Fibroblast of lung (primary cell): ENCODE measurements around the gene COQ4. TPM values are rescaled to one million over a fixed set of nuclear protein-coding genes. Genes with fewer than 3 reads are reported as not detected.

Source experiments
- DNase-seq, 2 donors: peaks; one replicate each; pipeline versions ENCODE4 v3.0.0 to v3.0.0-alpha.2; 2010; ENCODE audit warnings: low read depth in 2 of 2
- H2AFZ ChIP-seq: 2 replicates; pipeline ENCODE4 v1.5.1; 2012; ENCODE audit warnings: low read length, control low read depth, inconsistent platforms
- H3K27ac ChIP-seq: 2 replicates; pipeline ENCODE4 v1.5.1; 2011; ENCODE audit warnings: low read length, control low read depth; ENCODE audit not compliant: insufficient read depth
- H3K27me3 ChIP-seq: 2 replicates; pipeline ENCODE4 v1.5.1; 2011; ENCODE audit warnings: mild to moderate bottlenecking, low read length; ENCODE audit not compliant: control insufficient read depth, insufficient read depth
- H3K36me3 ChIP-seq: 2 replicates; pipeline ENCODE4 v1.5.1; 2011; ENCODE audit warnings: low read length; ENCODE audit not compliant: control insufficient read depth, insufficient read depth
- H3K4me1 ChIP-seq: 2 replicates; pipeline ENCODE4 v1.5.1; 2011; ENCODE audit warnings: low read length; ENCODE audit not compliant: control insufficient read depth, insufficient read depth; ENCODE audit errors: extremely low read depth
- H3K4me2 ChIP-seq: 2 replicates; pipeline ENCODE4 v1.5.1; 2011; ENCODE audit warnings: low read length, control low read depth; ENCODE audit not compliant: insufficient read depth; ENCODE audit errors: extremely low read depth
- H3K4me3 ChIP-seq, 4 experiments: fragments of 200-600 bp in 1 of 4; sonication (generic) in 1 of 4; replicated peaks in 1 of 4; 2 replicates each; pipeline ENCODE4 v1.5.1; 2011 to 2016; ENCODE audit warnings: low read length in 4 of 4, low read depth in 3 of 4, mild to moderate bottlenecking in 3 of 4, control low read depth in 2 of 4, inconsistent platforms in 1 of 4, mixed read lengths in 1 of 4; ENCODE audit not compliant: insufficient read depth in 1 of 4; ENCODE audit errors: control extremely low read depth in 1 of 4
- H3K79me2 ChIP-seq: 2 replicates; pipeline ENCODE4 v1.5.1; 2012; ENCODE audit warnings: mild to moderate bottlenecking, low read length, inconsistent platforms; ENCODE audit not compliant: control insufficient read depth, insufficient read depth
- H3K9ac ChIP-seq: 2 replicates; pipeline ENCODE4 v1.5.1; 2011; ENCODE audit warnings: mild to moderate bottlenecking, low read length, control low read depth; ENCODE audit not compliant: insufficient read depth
- H3K9me3 ChIP-seq: 2 replicates; pipeline ENCODE4 v1.5.1; 2012; ENCODE audit warnings: low read depth, low read length; ENCODE audit not compliant: control insufficient read depth, insufficient read depth
- H4K20me1 ChIP-seq: 2 replicates; pipeline ENCODE4 v1.5.1; 2011; ENCODE audit warnings: low read length; ENCODE audit not compliant: control insufficient read depth, insufficient read depth; ENCODE audit errors: extremely low read depth
- CTCF ChIP-seq, 2 donors: IDR thresholded peaks in 1 of 2; conservative IDR thresholded peaks in 1 of 2; 1 replicate in 1 of 2; 2 replicates in 1 of 2; pipeline ENCODE4 v1.5.1; 2011 to 2012; ENCODE audit warnings: low read length in 2 of 2, control low read depth in 1 of 2, inconsistent platforms in 1 of 2, low read depth in 1 of 2, mild to moderate bottlenecking in 1 of 2
- EZH2 ChIP-seq: IDR thresholded peaks from 2 replicates; pipeline ENCODE4 v1.5.1; 2012; ENCODE audit warnings: low read length, control low read depth, mild to moderate bottlenecking; ENCODE audit errors: missing control alignments
- polyA plus RNA-seq, 2 donors: library from polyadenylated mRNA; depleted of rRNA in 1 of 2; stranded (reverse) in 1 of 2; unstranded in 1 of 2; fragments of >200 nt; gene quantifications; 2 replicates each; pipeline ENCODE4 v1.2.1, GENCODE V29; 2011 to 2012; ENCODE audit warnings: missing spikeins in 1 of 2
- total RNA-seq: library from RNA; depleted of rRNA; stranded (reverse); fragments of >200 nt; gene quantifications from 2 replicates; pipeline ENCODE4 v1.2.1, GENCODE V29; 2014

Gene COQ4
- total and polyA plus RNA-seq, 2 donors (not counting 1 experiment from before 2014, with no cell fraction given), result 11.2 to 18.7 TPM

GRCh38 chr9:128292009-128292408 lies 30.6 kb upstream of the COQ4 start:
- Histone ChIP-seq H3K4me2 (no peak overlapping the region), H3K27me3 (no peaks in the 10 kb centered on the region), H3K27ac (no peak overlapping the region), H4K20me1 (no peaks in the 10 kb centered on the region), H3K4me3 (no peak overlapping the region), H2AFZ (no peak overlapping the region), H3K79me2 (no peaks in the 10 kb centered on the region), H3K4me1 (peaks cover 6% of the 10 kb centered on the region), H3K36me3 (peaks cover 3% of the 10 kb centered on the region), H3K9ac (no peak overlapping the region), H3K9me3 (no peaks in the 10 kb centered on the region)
- DNase-seq, result no peak
- TF ChIP-seq EZH2 (no peak), CTCF (conservative IDR thresholded peaks at IDR 0.05 in 1 of 2, IDR thresholded peaks at IDR 0.05 in 1 of 2; ENCODE audit: low read depth in 1 of 2, low read length in 2 of 2) (no peak)

GRCh38 chr9:128293091-128293490 lies 29.5 kb upstream of the COQ4 start:
- H3K27ac ChIP-seq, result no peak overlapping the region
- no peak for TF ChIP-seq EZH2
- no peak for TF ChIP-seq CTCF (conservative IDR thresholded peaks at IDR 0.05 in 1 of 2, IDR thresholded peaks at IDR 0.05 in 1 of 2; ENCODE audit: low read depth in 1 of 2, low read length in 2 of 2)
- peaks cover 3% of the 10 kb centered on the region for H3K36me3 ChIP-seq
- no peak overlapping the region for H2AFZ ChIP-seq
- no peak overlapping the region for H3K9ac ChIP-seq
- no peak overlapping the region for H3K4me3 ChIP-seq
- H3K4me1 ChIP-seq, result peaks cover 6% of the 10 kb centered on the region
- H3K4me2 ChIP-seq, result no peak overlapping the region
- no peaks in the 10 kb centered on the region for H3K79me2 ChIP-seq
- no peak for DNase-seq
- H4K20me1 ChIP-seq, result no peaks in the 10 kb centered on the region
- no peaks in the 10 kb centered on the region for H3K9me3 ChIP-seq
- H3K27me3 ChIP-seq, result no peaks in the 10 kb centered on the region

GRCh38 chr9:128294142-128294541 lies 28.5 kb upstream of the COQ4 start:
- Histone ChIP-seq H4K20me1 (no peaks in the 10 kb centered on the region), H3K9ac (no peak overlapping the region), H3K4me3 (no peak overlapping the region), H3K4me2 (no peak overlapping the region), H3K79me2 (no peaks in the 10 kb centered on the region), H3K4me1 (peaks cover 6% of the 10 kb centered on the region), H3K27ac (no peak overlapping the region), H3K27me3 (no peaks in the 10 kb centered on the region), H3K9me3 (no peaks in the 10 kb centered on the region), H3K36me3 (no peaks in the 10 kb centered on the region), H2AFZ (no peak overlapping the region)
- no peak for DNase-seq
- TF ChIP-seq EZH2 (no peak), CTCF (conservative IDR thresholded peaks at IDR 0.05 in 1 of 2, IDR thresholded peaks at IDR 0.05 in 1 of 2; ENCODE audit: low read depth in 1 of 2, low read length in 2 of 2) (no peak)
